GM18907 (cell line): ENCODE results near the gene CC2D2B.

Source experiments
- ATAC-seq: cut with Tn5 transposase; IDR thresholded peaks from one replicate; pipeline ENCODE4 v1.9.1; 2021; ENCODE audit warnings: mild to moderate bottlenecking, moderate library complexity; ENCODE audit not compliant: unreplicated experiment

The CC2D2B gene

DNA sequence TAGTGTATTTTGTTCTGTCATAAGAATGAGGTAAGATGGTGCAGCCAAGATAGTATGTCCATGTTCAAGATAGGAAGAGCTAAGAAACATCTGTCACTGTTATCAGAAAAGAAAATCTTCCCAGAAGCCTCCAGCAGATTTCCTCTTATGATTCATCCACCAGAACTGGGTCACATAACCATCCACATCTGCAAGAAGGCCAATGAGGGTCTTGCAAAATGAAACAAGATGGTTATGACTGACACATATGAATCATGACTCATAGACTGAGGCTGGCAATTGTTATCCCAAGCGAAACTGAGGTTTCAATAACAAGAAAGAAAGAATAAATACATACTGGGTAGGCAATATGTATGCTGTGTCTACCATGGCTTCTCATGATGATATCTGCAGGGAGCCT lies 165.9 kb downstream of the CC2D2B start:
- no peak for ATAC-seq

DNA sequence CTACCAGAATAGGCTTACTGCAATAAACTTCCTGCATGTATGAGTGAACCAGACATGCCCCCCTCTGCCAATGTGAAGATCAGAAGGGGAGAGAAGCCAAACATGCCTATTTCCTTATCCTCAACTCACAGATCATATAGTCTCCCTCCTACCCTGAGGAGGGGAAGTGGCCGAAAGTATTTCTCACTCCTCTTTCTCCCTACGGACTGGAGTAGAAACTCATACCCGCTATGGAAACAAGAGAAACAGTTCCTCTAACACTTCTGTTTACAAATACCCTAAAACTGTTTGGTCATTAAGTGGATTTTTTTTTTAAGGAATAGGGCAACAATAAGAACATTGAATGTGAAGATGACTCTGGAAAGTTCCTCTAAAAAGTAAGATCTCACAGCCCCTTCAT lies 167.0 kb downstream of the CC2D2B start:
- no peak for ATAC-seq

DNA sequence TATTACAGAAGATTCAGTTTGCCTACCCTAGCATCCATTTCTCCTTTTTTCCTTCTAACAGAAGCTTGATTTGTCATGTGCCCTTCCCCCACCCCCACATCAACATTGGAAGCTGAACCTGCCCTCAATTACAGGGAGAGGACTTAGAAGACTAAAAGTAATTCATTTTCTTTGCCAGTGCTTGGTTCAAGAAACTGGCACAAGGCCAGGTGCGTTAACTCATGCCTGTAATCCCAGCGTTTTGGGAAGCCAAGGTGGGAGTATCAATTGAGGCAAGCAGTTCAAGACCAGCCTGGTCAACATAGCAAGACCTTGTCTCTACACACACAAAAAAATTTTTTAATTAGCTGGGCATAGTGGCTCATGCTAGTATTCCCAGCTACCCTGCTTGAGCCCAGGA lies 168.2 kb downstream of the CC2D2B start:
- no peak for ATAC-seq

DNA sequence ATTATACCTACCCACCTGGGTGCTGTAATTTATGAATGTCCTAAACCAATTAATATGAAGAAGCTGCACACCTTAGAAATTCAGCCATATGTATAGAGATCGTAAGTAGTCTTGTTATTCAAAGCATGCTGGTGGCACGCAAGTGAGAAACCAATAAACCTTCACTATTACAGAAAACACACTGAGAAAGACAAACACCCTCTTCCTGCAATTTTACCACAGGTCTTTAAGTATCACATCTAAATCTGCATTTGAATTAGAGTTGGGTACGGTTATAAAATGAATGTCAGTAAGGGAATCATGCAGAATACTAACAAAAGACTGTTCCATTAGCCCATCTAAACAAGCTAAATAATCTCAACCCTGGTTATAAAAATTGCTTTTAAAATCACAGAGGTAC lies 169.4 kb downstream of the CC2D2B start:
- no peak for ATAC-seq

DNA sequence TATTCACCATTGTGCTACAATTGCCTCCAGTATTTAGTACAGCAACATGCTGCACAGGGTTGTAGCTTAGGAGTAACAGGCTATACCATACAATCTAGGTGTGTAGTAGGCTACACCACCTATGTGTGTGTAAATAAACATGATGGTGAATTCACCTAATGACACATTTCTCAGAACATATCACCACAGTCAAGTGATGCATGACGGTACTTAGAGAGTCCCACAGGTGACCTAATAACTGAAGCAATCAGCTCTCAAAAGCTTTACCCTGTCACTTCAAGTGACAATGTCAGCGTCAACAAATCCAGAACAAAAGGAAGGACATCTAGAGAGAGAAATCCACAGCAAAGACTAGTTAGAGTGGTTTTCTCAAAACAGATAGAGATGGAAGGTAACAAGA lies 174.4 kb downstream of the CC2D2B start:
- no peak for ATAC-seq
